Right kidney (tissue), 1 donor: Measurements from ENCODE around the gene ZPBP.
"Not testable (repeated sequence)": the region's sequence is repeated elsewhere in the genome, so short reads cannot be mapped to it uniquely, and the experiment has no call there.

Source experiments
- DNase-seq: peaks from one replicate; pipeline ENCODE4 v3.0.0-alpha.2; 2016

Gene ZPBP

DNA sequence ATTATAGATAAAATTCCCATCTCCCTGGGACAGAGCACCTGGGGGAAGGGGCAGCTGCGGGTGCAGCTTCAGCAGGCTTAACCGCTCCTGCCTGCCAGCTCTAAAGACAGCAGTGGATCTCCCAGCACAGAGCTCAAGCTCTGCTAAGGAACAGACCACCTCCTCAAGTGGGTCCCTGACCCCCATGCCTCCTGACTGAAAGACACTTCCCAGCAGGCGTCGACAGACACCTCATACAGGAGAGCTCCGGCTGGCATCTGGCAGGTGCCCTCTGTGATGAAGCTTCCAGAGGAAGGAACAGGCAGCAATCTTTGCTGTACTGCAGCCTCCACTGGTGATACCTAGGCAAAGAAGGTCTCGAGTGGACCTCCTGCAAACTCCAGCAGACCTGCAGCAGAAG, 51.9 kb downstream of the ZPBP start:
- DNase-seq = not testable (repeated sequence)

DNA sequence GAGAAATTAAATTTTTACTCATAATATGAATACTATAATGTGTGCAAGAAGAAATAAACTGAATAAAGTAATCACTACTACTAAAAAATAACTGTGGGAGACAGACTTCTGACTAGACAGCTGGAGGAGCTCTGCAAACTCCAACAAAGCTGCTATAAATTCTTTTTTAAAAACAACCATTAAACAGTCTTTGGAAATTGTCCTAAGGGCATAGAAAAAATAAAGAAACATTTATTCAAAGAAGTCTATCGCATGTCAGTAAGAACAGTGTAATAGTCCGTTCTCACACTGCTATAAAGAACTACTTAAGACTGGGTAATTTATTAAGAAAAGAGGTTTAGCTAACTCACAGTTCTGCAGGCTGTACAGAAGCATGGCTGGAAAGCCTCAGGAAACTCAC, 56.0 kb downstream of the ZPBP start:
- DNase-seq = no peak

DNA sequence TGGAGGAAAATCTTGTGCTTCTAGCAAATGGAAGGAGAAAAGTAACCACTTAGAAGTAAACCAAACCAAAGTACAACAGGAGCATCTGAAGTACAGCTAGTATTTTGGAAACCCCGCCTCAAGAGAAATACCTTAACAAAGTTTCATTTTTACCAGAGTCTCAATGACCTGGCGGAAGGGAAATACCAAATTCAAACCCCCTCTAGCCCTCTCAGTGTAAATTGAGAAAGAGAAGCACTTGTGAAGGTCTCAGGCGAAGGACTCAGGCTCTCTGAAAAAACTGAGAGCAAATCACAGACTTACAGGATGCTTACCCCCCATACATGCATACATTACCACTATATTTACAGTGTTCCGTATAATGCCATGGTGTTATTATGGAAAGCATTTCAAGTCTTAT, 70.1 kb downstream of the ZPBP start:
- no peak for DNase-seq

DNA sequence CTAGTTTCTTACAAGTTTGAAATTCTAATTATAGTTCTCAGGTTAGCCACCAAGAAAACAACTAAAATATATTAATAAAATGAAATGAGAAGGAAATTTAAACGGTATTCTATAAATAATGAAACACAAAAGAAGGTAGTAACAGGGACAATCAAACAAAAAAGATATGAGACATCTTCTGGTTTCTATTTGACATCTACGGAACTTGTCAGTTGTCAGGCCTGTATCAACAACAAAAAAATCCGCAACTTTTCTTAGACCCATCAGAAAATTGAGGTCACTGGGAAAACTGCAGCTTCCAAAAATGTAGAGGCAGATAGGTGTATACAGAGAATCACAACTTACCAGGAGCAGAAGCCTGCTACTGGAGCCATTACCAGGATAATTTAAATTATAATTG, 70.6 kb downstream of the ZPBP start:
- DNase-seq = no peak

DNA sequence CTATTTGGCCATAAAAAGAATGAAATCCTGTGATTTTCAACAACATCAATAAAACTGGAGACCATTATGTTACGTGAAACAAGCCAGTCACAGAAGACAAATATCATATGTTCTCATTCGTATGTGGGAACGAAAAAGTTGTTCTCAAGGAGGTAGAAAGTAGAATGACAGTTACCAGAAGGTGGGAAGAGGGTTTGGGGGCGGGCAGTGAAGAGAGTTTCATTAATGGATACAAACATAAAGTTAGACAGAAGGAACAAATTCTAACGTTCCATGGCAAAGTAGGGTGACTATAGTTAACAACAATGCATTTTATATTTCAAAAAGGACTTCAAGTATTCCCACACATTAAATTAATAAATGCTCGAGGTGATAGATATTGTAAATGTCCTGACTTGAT, 97.4 kb downstream of the ZPBP start:
- no peak for DNase-seq

DNA sequence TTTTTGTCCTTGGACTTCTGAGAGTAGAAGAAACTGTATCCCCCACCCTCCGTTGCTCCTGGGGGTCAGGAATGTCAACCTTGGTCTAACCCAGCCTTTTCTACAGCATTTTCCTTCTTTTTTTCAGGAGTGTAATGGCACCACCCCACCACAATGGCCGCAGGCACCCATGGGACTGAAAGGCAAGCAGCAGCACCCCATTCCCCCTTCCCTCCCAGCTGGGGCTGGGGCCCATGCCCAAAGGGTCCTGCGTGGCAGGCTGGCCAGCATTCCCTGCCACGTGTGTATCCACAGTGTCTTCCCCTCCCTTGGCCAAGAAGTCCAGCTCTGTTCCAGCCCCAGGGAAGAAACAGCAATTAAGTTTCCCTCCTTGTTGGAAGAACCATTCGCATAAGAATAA, 106.9 kb downstream of the ZPBP start:
- DNase-seq = no peak

DNA sequence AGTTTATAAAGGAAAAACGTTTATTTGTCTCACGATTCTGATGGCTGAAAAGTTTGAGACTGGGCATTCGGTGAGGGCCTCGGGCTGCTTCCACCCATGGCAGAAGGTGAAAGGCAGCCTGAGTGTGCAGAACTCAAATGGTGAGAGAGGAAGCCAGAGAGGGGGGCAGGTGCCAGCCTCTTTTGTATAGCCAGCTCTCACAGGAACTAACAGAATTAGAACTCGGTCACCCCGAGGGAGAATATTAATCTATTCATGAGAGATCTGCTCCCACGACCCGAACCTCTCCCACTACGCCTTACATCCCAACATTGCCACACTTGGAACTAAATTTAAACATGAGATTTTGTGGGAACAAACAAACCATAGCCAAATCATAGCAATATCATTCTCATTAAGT, 112.6 kb downstream of the ZPBP start:
- peak; percentile 8 for DNase-seq

DNA sequence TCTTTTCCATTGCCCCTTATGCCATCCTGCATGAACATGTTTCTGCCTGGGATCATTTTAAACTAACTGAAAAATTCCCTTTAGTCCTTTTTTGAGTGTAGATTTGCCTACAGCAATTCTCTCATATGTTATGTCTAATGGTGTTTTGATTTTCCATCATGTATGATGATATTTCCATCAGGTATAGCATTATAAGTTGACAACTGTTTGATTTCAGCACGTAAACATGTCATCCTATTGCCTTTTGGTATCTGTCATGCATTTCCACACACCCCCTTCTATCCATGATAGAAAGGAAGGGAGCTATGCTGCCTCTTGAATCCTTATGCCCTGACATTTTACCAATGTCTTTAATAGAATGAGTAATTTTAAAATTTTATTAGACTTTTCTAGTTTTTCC, 116.8 kb downstream of the ZPBP start:
- DNase-seq = no peak

DNA sequence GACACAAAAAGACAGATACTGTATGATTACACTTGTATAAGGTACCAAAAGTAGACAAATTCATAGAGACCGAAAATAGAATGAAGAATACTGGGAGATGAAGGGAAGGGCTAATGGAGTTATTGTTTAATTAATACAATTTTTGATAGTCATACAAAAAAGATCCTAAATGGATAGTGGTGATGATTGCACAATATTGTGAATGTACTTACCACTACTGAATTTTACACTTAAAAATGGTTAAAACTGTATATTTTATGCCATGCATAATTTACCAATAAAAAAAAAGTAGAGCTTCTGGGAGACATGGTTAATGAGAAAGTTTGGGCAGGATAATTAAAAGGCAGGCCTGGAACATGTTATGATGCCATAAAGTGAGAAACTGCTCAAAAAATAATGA, 119.0 kb downstream of the ZPBP start:
- DNase-seq = no peak

DNA sequence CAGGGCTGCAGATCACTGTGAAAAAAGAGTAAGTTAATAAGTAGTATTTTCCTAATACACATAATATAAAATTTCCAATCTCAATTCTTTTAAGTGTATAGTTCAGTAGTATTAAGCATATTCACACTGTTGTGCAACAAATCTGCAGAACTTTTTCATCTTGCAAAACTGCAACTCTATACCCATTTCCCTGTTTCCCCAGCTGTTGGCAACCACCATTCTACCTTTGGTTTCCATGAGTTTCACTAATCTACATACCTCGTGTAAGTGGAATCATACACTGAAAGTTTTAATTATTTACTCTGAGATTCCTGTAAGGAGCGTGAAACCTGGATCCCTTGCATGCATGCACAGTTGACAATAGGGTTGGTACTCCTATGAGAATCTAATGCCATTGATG, 155.4 kb downstream of the ZPBP start:
- DNase-seq = no peak

DNA sequence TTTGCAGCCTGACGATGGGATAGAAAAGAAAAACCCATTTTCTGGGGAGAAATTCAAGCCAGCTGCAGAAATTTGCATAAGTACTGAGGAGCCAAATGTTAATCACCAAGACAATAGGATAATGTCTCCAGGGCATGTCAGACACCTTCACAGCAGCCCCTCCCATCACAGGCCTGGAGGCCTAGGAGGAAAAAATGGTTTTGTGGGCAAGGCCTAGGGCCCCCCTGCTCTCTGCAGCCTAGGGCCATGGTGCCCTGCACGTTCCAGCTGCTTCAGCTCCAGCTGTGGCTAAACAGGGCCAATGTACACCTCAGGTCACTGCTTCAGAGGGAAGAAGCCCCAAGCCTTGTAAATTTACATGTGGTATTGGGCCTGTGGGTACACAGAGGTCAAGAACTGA, 161.4 kb downstream of the ZPBP start:
- DNase-seq = no peak

DNA sequence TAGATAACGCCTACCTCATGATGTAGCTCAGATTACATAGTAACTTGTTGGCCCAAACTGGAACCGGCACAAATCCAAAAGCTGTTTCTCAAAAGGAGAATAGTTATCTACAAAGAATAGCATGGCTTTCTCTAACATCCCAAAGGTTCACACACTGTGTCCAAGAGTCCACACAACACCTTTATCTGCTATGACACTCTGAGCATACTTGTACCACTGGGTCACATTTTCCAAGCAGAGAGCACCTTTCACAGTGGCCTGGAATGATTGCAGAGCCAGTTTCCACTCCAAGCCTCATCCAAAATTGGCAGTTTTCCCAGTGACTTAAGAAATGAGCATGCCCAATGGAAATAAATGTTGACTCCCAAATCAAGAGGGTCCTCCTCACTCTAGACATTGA, 164.3 kb downstream of the ZPBP start:
- no peak for DNase-seq

DNA sequence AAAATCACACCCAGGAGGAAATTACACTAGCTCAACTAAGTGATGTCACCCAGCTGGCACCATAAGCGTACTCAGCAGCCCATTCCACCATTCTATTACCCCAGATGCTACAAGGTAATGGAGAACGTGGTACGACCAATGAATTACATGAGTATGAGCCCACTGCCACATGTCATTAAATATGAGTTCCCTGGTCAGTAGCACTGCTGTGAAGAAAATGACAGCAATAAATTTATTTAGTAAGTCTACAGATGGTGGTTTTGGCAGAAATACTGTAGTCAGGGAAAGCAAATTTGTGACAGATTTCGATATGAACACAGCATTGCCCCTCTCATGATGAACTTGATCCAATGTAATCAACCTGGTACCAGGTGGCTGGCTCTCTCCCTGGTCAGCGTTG, 165.4 kb downstream of the ZPBP start:
- no peak for DNase-seq

DNA sequence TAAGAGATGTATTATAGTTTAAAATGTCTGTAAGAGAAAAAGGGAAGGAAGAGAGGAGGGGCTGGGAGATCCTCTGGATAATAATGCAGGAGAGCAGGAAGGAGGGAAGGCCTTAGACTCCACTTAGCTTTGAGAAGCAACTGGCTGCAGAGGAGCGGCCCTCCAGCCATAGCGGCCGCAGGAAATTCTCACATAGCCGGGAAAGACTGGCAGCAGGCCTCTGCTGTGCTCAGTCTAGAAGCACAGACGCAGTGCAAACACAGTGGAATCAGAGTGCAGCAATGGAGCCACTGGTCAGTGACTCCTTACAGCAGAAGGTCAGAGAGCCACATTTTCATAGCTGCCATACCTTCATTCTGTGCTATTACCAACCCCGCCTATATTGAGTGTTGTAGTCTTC, 166.3 kb downstream of the ZPBP start:
- DNase-seq = no peak

DNA sequence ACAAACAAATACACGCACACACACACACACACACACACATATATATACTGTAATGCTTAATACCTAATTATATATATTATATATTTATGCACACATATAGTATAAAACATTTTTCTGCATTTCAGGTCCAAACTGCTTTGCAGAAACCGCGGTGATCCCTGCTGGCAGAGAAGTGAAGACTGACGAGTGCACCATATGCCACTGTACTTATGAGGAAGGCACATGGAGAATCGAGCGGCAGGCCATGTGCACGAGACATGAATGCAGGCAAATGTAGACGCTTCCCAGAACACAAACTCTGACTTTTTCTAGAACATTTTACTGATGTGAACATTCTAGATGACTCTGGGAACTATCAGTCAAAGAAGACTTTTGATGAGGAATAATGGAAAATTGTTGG, 181.1 kb downstream of the ZPBP start:
- no peak for DNase-seq

DNA sequence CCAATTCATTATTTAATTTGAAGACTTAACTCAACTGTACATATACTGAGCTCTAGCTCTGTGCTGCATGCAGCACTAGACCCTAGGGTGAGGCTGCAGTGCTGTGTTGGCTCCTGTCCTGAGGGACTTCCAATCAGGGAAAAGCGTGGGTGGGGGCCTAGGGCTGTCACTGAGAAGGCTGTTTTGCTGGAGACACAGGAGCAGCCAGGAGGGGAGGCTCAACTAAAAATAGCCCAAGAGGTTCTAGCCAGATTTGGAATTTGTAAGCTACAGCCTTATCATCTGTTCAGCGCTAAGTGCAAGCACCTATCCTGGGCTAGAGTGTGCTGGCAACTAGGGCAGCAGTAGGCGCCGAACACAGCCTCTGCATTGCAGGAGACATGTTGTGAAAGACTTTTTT, 198.5 kb downstream of the ZPBP start:
- DNase-seq = no peak

DNA sequence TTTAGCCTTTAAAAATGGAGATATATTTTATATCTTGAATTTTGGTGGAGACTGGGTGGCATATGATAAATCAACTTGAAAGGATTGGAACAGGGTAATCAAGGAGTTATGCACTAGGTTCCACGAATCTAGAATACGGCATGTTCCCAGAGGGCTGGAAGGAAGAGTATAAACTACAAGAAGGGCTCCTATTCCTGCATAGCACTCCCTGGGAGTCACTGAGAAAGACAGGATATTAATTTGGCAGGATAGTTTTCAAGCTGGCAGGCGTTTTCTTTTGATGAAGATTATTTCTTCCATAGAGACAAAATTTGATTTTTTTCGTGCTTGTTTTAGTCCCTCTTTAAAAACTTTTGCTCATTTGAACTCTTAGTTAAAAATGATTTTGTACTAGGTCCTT, 199.9 kb downstream of the ZPBP start:
- DNase-seq = no peak

DNA sequence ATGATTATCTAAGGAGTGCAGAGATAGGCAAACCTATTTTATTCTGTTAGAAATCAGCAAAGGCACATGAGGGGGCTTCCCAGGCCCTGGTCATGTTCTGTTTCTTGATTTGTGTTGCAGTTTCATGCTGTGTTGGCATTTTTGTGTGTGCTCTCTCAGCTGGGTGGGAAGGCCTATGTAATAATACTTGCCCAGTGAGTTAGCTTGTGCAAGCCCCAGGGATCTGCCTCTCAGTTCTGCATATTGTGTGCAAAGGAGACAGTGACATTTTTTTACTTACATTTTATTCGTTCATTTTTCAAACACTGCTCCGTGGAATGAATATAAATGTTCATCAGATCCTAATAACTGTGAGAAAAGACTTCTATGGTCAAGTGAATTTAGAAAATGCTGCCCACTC, 200.6 kb downstream of the ZPBP start:
- DNase-seq = no peak
